ENCODE results near the gene IVNS1ABP. TPM values are rescaled to one million over a fixed set of nuclear protein-coding genes. Genes with fewer than 3 reads are reported as not detected.

Gene IVNS1ABP
- total RNA-seq, 1 experiment from 2014 or later = 60.4 TPM

DNA sequence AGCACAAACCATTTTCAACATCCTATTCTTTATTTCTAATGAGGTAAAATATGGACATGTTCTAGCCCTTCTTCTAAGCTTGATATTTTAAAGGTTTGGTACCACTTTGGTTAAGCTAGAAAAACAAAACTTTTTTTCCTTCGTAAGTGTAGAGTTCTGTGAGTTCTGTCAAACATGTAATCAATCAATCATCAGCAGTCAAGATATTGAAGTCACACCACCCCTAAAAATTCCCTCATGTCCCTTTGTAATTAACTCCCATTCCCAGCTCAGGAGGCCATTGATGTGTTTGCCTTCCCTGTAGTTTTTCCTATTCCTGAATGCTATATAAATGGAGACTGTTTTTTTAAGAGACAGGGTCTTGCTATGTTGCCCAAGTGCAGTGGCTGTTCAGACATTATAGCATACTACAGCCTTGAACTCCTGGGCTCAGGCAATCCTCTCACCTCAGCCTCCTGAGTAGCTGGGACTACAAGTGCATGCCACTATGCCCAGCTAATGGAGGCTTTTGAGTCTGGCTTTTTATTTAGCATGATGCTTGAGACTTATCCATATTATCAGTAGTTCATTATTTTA is 23.0 kb downstream of the IVNS1ABP start:
- DNase-seq (ENCODE audit: low spot score) = no peak

DNA sequence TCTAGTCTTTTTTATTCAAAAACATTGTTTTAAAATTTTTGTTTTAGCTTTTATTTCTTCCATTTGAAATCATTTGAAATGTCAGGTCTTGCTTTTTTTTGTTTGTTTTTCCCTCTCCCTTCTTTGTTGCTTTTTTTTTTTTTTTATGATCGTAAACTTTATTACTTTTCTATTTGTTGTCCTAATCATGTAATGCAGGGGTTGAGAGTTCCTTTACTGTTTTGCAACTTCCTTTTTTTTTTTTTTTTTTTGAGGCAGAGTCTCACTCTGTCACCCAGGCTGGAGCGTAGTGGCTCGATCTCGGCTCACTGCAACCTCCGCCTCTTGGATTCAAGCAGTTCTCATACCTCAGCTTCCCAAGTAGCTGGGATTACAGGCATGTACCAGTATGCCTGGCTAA is 24.8 kb downstream of the IVNS1ABP start:
- no peak for DNase-seq (ENCODE audit: low spot score)

DNA sequence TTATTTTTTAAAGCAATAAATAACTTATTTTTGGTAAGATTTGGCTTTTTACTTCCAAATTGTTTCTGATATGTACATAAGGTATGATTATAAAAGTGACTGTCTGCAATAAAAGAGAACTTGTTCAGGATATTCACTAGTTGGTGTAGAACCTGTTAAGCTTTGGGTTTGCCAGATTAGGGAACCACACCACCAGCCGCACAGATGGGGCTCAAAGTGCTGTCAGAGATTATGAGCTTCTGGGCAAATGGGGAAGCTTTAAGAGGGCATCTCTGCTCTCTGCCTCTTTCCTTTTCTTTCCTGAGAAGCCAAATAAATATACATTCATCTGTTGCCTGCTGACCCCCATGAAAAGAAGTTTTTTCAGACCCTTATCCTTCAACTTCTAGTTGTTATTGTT is 25.4 kb downstream of the IVNS1ABP start:
- no peak for DNase-seq (ENCODE audit: low spot score)

DNA sequence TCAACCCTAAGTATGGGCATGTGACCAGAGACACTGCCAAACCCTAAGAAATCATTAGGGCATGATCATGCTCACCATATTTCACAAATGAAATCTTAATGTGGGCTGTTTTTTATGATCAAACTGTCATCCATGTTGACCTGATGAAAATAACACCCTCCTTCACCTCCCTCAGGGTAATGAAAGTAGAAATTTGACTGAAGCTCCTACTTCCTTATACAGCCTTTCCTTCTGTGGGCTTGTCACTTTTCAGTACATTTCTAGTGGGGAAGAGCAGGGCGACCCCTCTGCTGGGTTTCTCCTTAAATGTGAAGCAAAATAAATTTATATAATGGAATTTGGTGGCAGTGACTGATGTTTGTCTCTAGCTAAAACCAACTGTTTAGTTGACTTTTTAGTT is 25.9 kb downstream of the IVNS1ABP start:
- no peak for DNase-seq (ENCODE audit: low spot score)

DNA sequence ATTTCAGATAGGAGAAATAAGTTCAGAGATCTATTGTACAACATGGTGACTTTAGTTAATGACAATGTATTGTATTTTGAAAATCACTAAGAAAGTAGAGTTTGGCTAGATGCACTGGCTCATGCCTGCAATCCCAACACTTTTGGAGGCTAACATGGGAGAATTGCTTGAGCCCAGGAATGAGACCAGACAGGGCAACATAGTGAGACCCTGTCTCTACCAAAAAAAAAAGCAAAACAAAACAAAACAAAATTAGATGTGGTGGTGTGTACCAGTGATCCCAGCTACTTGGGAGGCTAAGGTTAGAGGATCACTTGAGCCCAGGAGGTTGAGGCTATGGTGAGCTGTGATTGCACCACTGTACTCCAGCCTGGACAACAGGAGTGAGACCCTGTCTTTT is 27.2 kb downstream of the IVNS1ABP start:
- DNase-seq (ENCODE audit: low spot score) = no peak

DNA sequence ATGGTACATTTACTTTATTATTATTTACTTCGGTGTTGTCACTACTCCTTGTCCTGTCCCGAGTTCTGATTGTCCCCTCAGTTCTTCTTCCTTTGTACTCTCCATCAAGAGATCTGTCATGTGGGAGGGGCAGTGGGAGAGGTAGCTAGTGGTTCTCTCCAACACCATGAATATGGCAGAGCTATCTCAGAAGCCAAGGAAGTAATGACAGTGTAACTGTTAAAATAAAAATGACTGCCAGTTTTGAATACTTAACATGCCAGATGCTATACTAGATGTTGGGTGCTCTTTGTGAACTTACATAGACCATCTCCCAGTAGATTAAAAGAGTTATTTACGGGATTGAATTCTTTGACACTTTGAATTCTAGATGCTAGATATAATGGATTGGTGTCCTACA is 28.6 kb downstream of the IVNS1ABP start:
- DNase-seq (ENCODE audit: low spot score) = no peak

DNA sequence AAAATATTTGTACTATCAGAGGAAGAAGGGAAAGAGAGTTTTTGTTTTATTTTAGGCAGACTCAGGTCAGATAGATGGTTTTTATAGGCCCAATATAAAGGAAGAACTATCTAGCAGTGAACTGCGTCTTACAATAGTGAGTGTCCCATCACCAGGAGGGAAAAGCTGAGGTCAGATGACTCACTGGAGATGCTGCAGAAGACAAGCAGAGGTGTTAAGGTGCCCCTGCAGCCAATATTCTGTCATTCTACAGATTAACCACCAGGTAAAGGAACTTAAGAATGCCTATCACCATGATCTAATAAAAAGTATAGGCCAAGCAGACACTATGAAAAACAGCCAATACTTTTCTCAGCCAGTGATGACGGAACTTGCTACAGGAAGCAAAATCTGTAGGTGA is 29.6 kb downstream of the IVNS1ABP start:
- no peak for DNase-seq (ENCODE audit: low spot score)

DNA sequence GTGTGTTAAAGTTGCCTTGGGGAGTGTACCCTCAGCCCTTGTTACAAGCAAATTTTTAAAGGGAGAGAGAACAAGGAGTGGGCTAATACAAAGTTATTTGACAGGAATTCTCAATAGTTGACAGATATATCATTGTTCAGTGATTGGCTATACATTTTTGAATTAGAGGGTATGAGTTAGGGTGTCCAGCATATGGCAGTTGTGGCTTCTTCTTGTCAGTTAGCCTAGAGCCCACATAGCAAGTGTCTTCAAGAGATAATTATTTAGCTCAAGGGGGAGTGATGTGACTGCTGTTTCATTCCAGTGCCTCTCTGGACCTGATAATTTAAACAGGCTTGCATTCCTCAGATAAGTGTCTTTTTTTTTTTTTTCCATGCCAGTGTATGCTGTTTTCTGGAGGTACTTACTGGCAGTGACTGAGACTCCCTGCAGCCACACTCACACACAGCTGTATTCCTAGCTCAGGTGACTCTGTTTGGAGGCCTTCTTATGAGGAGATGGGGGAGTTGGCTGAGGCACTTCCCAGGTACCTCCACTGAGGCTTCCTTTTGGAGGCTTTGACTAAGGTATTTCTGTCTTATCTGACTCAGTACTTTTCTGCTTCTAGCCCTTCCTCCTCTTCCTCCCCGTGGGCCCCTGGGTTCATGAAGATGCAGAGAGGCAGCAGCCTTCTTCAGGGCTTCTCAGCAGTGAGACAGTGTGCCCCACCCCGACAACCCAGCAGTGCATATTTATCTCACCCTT is 32.3 kb downstream of the IVNS1ABP start:
- no peak for DNase-seq (ENCODE audit: low spot score)

DNA sequence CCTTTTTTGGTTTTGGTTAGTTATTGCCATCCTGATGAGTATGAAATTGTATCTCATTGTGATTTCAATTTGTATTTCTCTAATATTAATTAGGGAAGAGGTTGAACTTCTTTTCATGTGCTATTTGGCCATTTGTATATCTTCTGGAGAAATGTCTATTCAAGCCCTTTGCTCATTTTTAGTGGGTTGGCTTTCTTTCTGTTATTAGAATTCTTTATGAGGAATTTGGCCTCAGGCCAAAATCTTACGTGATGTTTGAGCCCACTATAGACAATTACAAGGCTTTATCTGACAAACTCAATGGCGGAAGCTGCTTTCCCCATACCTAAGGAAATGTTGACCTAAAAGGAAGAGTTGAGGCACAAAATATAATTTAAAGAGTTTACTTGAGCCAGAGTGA is 32.9 kb downstream of the IVNS1ABP start:
- no peak for DNase-seq (ENCODE audit: low spot score)

DNA sequence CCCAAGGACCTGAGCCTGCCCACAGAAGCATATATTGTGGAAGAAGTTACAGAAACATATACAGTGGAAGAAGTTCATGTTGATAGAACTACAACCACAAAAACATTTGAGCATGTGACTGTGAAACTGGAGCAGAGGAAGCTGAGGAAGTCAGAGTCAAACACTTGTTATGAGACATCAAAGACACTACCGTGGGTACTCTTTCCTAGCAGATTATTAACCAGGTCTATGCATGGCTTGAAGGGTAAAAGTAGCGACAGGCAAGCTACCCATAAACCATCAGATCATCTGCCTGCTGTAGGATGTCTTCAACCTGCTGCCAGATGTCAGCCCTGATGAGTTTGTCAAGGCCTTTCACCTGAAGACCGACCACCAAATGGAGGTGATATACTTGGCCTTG is 35.8 kb downstream of the IVNS1ABP start:
- no peak for DNase-seq (ENCODE audit: low spot score)

DNA sequence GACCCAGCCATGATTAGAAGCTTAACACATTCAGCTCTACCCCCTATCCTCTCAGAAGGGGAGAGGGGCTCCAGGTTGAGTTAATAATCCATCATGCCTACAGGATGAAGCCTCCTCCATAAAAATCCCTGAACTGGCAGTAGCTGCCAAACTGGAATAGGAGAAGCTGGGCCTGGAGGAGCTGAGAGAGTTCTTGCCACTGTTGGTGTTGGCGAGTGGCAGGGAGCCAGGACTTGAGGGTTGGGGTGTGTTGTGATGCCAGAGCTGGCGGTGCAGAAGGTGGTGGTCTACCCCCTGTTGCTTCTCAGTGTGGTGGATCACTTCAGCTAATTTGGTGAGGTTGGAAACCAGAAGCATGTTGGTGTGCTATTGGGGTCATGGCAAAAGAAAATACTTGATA is 36.5 kb downstream of the IVNS1ABP start:
- no peak for DNase-seq (ENCODE audit: low spot score)

DNA sequence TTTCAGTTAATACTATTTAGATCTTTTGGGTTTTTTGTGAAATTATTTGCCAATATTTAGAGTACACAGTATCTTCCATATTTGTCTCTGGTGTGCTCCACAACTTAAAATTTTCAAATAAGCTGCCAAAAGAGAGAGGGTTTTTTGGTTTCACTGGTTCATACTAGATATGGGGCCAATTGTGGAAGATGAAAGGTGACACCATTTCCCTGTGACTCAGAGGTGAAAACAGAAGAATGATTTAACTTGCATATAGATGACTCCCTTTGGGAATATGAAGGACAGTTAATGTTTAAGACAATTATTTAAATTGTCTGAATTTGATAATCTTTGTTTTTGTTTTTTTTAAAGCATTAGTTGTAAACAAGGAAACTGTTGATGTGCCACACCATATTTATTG is 37.5 kb downstream of the IVNS1ABP start:
- DNase-seq (ENCODE audit: low spot score) = no peak

DNA sequence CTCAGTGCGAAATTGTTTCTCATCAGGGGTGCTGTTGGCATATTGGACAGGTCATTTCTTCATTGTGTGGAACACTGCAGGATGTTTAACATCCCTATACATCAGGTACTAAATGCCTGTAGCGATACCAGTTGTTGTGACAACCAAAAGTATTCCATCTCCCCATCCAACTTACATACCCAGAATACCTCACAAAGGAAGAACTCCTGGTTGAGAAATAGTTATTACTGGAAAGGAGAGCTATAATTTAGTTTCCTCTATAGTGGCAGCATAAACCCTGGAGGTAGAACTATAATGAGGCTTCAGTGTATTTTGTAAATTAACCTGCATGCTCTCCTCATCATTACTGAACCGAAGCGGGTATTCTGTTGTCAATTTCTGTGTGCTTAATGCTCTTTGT is 45.1 kb downstream of the IVNS1ABP start:
- no peak for DNase-seq (ENCODE audit: low spot score)

DNA sequence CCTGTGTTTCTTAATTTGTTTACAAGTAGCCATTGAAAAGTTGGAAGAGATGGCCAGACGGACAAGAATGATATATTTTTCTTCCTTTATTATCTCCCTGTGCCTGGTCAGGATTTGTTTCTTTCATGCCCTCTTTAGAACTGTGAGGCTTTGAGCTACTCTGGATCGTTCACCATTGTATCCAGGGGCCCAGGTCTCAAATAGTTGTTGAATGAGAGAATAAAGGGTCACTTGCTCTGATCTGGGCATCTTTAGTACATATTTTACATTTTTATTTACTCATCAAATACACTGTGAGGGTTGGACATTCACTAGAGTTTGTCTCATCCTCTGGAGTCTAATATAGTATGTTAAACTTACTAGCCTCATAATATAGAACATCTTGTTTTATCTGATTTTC is 48.7 kb downstream of the IVNS1ABP start:
- no peak for DNase-seq (ENCODE audit: low spot score)

DNA sequence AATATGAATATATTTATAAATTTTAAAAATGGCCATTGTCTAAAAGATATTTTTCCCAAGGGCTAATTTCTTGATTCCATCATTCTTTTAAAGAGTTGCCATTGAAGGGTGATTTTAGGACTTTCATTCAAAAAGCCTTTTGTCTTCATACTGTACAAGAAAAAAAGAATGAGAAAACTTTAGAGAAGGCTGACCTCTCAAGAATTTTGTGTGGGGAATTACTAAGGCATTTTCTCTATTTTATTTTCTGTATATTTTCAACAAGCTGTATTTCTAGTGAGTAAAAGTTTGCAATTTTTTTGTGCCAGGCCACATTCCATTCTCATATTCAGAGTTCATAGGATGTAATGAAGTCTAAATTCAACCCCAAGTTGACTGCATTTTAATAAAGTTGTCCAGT is 49.3 kb downstream of the IVNS1ABP start:
- no peak for DNase-seq (ENCODE audit: low spot score)

DNA sequence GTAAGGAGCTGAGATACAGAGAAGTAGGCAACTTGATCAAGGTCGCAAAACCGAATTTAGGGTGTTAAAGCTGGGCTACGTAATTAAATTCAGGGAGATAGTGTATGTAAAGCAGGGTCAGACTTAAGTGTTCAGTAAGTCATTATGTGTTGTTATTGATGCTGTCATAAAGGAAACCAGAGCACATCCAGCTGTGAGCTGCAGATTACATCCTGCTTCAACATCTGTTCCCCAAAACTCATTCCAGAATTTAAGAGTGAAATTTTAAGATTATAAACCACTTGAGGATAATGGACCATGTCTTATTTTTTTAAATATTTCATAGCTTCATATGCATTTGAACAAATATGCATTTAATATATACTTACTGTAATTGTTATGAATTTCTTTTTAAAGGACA is 49.7 kb downstream of the IVNS1ABP start:
- DNase-seq (ENCODE audit: low spot score) = no peak

DNA sequence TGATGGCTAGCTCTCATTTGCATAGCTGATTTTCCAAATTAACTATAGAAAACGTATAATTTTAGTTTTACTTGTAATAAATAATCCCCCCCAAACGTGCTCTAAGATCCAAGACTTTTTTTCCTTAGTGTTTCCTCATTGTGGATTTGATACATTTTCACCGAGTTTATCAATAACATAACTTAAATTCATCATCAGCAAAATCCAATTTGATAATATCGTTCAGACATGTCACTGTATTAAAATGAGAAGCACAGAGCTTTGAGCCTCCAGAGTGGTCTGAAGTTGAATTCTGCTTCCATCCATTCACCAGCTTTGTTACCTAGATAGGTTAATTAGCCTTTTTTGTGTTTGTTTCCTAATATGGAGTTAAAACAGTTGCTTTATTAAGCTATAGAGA is 51.7 kb downstream of the IVNS1ABP start:
- no peak for DNase-seq (ENCODE audit: low spot score)

DNA sequence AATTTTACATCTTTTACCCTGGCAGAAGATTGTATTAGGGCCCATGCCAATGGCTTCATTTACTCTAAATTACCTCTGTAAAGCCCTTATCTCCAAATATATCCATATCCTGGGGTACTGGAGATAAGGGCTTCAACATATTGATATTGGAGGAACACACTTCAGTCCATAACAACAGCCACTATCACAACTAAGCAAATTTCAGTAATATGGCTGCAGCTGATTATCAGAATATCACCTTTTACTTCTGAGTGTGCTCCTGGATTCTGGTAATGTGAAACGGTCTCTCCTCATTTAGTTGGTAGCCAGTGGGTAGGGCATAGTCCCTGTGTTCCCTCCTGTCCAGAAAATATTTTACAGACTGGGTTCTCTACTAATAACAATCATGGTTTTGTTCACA is 53.3 kb downstream of the IVNS1ABP start:
- no peak for DNase-seq (ENCODE audit: low spot score)

DNA sequence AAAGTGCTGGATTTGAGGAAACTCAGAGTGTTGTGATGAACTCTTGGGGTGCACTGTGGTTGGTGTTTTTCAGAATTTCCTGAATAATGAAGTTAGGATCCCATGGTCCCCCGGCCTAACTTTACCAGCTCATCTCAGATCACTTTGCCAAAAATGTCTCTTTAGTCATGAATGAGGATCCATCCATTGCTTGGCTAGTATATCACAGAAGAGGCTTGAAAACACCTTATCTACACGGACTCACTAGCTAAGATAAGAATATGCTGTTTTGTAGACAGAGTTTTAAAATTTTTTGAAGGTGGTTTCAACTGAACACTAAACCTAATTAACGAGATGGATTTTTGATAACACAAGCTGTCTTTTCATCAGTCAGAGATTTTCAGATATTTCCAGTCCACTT is 53.8 kb downstream of the IVNS1ABP start:
- no peak for DNase-seq (ENCODE audit: low spot score)

DNA sequence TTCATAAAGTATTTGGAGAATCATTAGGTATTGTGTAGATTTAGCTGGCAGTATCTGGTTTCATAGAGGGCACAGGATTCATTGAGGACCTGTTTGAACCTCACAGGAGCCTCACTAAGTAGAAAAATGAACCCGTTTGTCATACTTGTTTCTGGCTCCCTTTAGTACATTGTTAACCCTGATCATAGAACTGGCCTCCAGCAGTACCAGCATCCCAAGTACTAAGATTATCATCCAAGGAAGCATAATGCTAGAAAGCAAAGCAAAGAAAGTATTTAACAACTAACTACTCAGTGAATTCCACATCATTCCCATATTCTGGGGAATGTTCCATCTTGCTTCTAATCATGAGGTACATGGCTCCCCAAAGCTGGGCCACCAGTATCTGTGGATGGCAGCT is 54.9 kb downstream of the IVNS1ABP start:
- DNase-seq (ENCODE audit: low spot score) = no peak

DNA sequence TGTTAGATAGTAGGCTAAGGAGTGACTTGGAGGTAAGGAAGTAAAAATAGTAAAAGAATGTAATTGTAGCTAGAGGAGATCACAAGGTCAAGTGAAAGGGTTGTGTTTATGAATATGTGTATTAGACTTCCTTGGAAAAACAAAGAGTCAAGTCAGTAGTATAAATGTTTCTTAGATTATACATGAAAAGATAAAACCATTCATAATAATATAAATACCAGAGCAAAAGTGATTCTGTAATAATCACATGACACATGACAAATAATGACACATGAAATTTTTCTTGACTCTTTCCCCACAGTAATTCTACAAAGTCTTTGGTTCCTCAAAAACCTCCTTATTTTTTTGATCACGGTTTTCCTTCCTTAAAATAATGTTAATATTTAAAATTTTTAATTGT is 56.4 kb downstream of the IVNS1ABP start:
- DNase-seq (ENCODE audit: low spot score) = no peak

DNA sequence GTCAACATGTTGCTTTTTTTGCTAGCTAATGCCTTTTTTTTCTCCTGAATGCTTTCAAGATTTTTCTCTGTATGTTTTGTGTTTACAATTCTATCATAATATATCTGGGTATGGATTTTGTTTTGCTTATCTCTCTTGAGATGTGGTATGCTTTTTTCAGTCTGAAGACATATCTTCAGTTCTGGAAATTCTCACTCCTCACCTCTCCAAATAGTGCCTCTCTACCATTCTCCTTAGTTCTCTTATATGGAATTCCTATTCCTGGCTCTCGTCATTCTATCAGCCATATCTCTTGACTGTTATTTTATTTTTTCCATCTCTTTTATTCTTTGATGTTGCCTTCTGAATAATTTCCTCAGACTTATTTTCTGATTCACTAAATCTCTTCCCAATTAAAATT is 58.4 kb downstream of the IVNS1ABP start:
- no peak for DNase-seq (ENCODE audit: low spot score)

DNA sequence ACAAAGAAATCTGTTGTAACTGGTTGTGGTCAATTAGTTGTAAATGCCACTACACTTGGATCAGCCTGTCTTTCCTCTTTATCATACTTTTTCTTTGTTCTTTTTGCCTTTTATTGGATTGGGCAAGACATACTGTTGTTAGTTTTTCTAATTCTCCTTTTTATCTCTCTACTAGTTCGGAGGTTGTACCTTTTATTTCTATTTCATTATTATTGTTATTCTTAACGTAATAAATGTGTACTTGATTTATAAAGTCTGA is 59.2 kb downstream of the IVNS1ABP start:
- DNase-seq (ENCODE audit: low spot score) = peak; percentile 62

Measured in A172 (cell line).